Measurements from ENCODE around the gene CHRNA9.
"Not testable (repeated sequence)": the region's sequence is repeated elsewhere in the genome, so short reads cannot be mapped to it uniquely, and the experiment has no call there.

DNA sequence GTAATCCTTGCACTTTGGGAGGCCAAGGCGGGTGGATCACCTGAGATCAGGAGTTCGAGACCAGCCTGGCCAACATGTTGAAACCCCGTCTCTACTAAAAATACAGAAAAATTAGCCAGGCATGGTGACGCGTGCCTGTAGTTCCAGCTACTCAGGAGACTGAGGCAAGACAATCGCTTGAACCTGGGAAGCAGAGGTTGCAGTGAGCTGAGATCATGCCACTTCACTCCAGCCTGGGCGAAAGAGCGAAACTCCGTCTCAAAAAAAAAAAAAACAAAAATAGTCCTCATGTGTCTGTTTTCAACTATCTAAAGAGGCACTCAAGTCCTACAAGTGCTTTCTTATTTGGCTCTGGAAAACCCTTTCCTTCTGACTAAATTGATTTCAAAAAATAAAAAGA is 57.1 kb downstream of the CHRNA9 start:
- not testable (repeated sequence) for TF ChIP-seq EZH2 (IDR thresholded peaks at IDR 0.05; ENCODE audit: borderline replicate concordance); EZH2phosphoT487 (IDR thresholded peaks at IDR 0.05; ENCODE audit: low read depth, severe bottlenecking, unreplicated experiment)
